Immature natural killer cell (primary cell): ENCODE measurements around the gene CFLAR. TPM values are rescaled to one million over a fixed set of nuclear protein-coding genes. Genes with fewer than 3 reads are reported as not detected.

Experiments used
- polyA plus RNA-seq, 3 donors: library from polyadenylated mRNA; unstranded; fragments of 300-500 nt; fragmentation: Illumina TruSeq; gene quantifications; one replicate each; pipeline ENCODE4 v1.2.3, GENCODE V29; 2021

CFLAR gene
- polyA plus RNA-seq, 3 donors from 2014 or later, result 167 to 262 (median 242) TPM

Other genes starting within 250 kb of the CFLAR start
- 10 to 100 TPM; 17.9 to 30.4 (median 25.7) TPM for gene PPIL3, start 227.1 kb upstream of the CFLAR start, polyA plus RNA-seq
- gene NIF3L1, start 226.8 kb upstream of the CFLAR start, polyA plus RNA-seq, result 10 to 100 TPM; 13.5 to 31.0 (median 20.9) TPM
- gene ORC2, start 152.5 kb upstream of the CFLAR start, polyA plus RNA-seq, result 10 to 100 TPM in 1 of 3 donors, 1 to 10 TPM in 2; 5.7 to 13.6 (median 9.8) TPM
- gene HYCC2, start 44.5 kb upstream of the CFLAR start, polyA plus RNA-seq, result 10 to 100 TPM; 12.9 to 31.4 (median 22.1) TPM
- 100 to 1,000 TPM; 211 to 234 (median 225) TPM for gene NDUFB3, start 44.2 kb upstream of the CFLAR start, polyA plus RNA-seq
- gene CASP10, start 67.0 kb downstream of the CFLAR start, polyA plus RNA-seq, result 10 to 100 TPM; 13.5 to 37.4 (median 19.8) TPM
- 100 to 1,000 TPM in 1 of 3 donors, 10 to 100 TPM in 2; 20.2 to 116 (median 28.0) TPM for gene CASP8, start 144.4 kb downstream of the CFLAR start, polyA plus RNA-seq
- under 1 TPM in 2 of 3 donors, not detected in 1; 0.46 to 0.94 TPM for gene FLACC1, start 241.2 kb downstream of the CFLAR start, polyA plus RNA-seq